H7 (cell line): ENCODE measurements around the gene RPS16. TPM values are rescaled to one million over a fixed set of nuclear protein-coding genes. Genes with fewer than 3 reads are reported as not detected.

Source experiments
- DNase-seq: peaks from one replicate; pipeline ENCODE4 v3.0.0; 2012
- H3K27me3 ChIP-seq: 2 replicates; pipeline ENCODE4 v1.6.0; 2011; ENCODE audit warnings: mild to moderate bottlenecking, low read length; ENCODE audit not compliant: control insufficient read depth, insufficient read depth
- H3K36me3 ChIP-seq: replicated peaks from 2 replicates; pipeline ENCODE4 v1.5.1; 2011; ENCODE audit warnings: low read length; ENCODE audit not compliant: control insufficient read depth, insufficient read depth
- H3K4me3 ChIP-seq: 2 replicates; pipeline ENCODE4 v1.5.1; 2011; ENCODE audit warnings: low read depth, mild to moderate bottlenecking, control low read depth, low read length, moderate library complexity; ENCODE audit not compliant: insufficient read depth
- total RNA-seq: library from RNA; depleted of rRNA; stranded (reverse); fragments of >200 nt; shearing (Covaris generic); gene quantifications from 2 replicates; pipeline ENCODE4 v1.2.3, GENCODE V29; 2014

RPS16 gene
- total RNA-seq, 1 experiment from 2014 or later, result 55.8 TPM

DNA sequence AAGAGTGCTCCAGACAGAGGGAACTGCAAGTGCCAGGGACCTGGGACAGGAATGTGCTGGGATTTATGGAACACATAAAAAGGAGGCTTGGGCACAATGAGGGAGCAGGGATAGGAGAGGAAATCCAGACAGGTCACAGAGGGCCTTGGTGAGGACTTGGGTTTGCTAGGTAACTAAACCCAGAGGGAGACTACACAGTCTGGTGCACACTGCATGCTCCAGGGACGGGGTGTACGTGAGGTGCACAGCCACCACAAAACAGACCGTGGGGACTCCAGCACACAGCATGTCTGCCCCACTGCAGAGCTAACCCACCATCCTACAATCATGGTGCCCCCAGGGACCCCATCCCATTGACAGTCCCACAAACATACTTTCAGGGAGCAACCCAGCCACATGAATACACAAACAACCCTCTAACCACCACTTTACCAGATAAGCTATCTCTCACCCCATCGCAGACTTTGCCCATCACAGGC lies 34.6 kb downstream of the RPS16 start:
- Histone ChIP-seq H3K36me3 (peaks cover 2% of the 10 kb centered on the region), H3K4me3 (no peak overlapping the region), H3K27me3 (no peaks in the 10 kb centered on the region)
- DNase-seq, result no peak

DNA sequence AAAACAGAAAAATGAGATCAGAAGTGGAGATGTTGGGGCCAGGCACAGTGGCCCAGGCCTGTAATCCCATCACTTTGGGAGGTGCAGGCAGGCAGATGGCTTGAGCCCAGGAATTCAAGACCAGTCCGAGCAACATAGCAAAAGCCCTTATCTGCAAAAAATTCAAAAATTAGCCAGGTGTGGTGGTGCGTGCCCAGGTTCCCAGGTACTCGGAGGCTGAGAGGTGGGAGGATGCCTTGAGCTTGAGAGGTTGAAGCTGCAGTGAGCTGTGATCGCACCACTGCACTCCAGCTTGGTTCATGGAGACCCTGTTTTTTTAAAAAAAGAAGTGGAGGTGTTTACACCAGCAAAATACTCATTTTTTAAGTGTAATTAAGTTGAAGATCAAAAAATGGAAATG lies 35.7 kb downstream of the RPS16 start:
- no peak for DNase-seq
- peaks cover 4% of the 10 kb centered on the region for H3K36me3 ChIP-seq
- no peaks in the 10 kb centered on the region for H3K27me3 ChIP-seq
- H3K4me3 ChIP-seq, result no peak overlapping the region

DNA sequence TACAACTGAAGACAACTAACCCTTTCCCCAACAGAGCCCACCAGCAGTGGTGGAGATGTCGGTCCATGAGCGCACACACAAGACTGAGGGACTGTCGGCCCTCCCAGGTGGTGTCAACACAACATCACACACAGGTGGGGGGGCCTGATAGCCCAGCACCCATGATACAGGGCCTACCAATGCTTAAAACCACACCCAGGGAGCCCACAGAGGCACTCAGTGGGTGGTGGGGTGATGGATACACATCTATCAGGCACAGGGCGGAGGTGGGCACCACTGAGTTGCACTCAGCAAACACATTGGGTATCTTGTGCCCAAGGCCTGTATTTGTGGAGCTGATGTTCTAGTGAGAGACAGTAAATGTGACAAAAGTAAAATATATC lies 36.1 kb downstream of the RPS16 start:
- Histone ChIP-seq H3K36me3 (peaks cover 4% of the 10 kb centered on the region), H3K4me3 (no peak overlapping the region), H3K27me3 (no peaks in the 10 kb centered on the region)
- DNase-seq, result no peak

DNA sequence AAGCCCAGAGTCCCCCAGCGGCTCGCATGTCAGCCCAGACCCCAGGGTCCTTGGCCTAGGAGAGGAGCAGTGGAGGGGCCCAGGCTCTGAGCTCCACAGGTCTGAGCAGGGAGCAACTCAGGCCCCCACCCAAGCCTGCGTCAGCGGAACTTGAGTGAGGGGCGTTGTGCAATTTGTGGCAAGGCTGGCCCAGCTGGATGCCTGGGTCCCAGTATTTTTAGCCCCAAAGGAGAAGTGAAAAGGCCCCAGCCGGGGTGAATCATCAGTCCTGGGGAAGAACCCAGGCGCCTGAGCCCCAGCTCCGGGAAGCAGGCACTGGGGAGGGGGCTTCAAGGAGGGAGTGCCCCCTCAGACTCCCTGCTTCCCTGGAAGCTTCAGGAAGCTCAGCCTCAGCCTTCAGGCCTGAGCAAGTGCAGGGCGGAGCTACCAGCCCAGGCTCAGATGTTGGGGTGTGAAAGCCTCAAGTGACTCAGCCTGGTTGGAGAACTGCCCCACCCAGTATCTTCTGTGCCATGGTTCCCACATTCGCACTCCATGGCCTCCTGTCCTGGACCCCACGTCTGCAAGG lies 37.4 kb downstream of the RPS16 start:
- no peak for DNase-seq
- Histone ChIP-seq H3K4me3 (no peak overlapping the region), H3K36me3 (peaks cover 11% of the 10 kb centered on the region), H3K27me3 (no peaks in the 10 kb centered on the region)

DNA sequence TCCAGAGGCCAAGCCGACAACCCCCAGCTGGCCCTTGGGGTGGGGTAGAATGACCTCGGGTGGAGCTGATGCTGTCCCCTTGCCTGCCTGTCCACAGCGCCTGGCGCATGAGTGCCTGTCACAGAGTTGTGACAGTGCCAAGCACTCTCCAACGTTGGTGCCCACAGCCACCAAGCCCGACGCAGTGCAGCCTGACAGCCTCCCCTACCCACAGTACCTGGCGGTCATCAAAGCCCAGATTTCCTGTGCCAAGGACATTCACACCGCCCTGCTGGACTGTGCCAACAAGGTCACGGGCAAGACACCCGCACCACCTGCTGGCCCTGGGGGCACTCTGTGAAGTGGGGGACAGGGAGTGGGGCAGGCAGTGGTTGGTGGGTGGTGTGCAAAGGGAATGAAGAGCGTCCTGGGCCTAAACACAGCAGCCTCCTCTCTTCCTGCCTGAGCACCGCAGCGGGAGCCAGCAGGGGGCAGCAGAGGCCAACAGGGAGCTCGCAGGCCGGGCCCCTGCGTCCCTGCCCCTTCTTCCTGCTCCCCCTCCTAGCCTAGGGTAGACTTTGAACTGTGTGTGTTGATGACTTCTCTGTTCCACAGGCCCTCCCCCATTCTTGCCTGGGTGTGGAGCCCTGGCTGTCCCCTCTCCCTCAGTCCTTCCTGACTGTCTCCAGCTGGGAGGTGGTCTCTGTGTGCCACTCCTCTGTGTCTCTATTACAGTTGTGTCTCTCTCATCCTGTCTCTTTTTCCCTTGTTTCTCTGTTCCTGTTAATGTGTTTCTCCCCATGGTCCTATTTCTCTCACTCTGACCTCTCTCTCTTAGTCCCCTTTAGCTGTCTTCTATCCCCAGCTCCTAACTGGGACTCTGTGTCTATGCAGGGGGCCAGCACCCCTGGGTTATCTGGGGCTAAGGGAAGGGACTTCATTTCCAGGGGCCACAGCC lies 38.1 kb downstream of the RPS16 start:
- DNase-seq, result peak; percentile 97
- H3K27me3 ChIP-seq, result no peaks in the 10 kb centered on the region
- H3K36me3 ChIP-seq, result peaks cover 12% of the 10 kb centered on the region
- H3K4me3 ChIP-seq, result no peak overlapping the region

DNA sequence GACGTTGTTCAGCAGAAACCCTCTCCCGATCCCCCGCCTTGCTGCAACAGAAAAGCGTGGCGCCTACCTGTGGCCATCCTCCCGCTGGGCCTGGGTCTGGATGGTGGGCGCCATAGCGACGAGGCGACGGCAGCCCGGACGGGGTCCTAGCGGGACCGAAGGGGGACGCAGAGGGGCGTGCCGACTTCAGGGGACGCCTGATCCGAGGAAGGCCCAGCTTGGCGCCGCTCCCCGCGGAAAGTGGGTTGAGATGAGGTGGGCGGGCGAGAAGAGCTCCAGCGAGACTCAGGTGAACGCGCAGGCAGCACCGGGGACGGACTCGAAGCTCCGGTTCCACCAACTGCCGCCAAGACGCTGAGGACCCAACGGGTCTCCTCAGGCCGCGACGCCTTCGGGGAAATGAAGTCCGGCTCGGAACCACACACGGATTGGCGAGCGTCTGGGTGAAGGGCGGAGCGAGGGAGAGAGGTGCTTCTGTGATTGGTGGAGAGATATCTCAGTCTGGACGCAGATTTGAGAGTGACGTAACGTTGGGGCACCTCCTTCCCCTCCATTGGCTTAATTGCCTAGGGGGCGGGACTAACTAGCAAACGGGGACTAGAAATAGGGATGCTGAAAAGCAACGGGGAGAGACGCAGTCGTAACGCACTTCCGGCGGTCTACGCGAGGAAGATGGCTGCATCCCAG lies 44.9 kb downstream of the RPS16 start, which contains the start of the genes MED29 and PAF1:
Gene MED29 (plus strand): TSS at position 628 of the 687 bp plus-strand sequence. CDS start 45 bp downstream, at position 673.
Gene PAF1 (minus strand): TSS at position 356 of the 687 bp plus-strand sequence. CDS start 242 bp downstream, at position 114.
- peak within 1 kb of the TSS; percentile 76 for H3K4me3 ChIP-seq

DNA sequence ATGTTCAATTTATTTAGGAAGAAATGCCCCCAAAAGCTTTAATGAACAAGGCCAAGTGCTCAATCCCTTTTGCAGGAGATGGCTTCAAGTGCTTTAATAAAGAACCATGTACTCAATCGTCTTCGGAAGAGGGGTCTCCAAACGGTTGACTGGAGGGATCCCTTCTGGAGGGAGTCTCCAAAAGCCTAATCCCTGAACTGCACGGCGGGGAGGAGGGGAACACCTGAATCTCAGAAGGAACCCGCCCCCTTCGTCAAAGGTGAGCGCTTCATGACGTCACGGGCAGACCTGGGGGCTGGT lies 45.3 kb downstream of the RPS16 start:
- no peaks in the 10 kb centered on the region for H3K27me3 ChIP-seq
- no peak for DNase-seq
- H3K36me3 ChIP-seq, result peaks cover 22% of the 10 kb centered on the region
- H3K4me3 ChIP-seq, result peak overlapping the region; percentile 76

More for the DNA sequence above, 44.9 kb downstream of the RPS16 start, which contains the start of the genes MED29 and PAF1:
- Histone ChIP-seq H3K36me3 (peaks cover 20% of the 10 kb centered on the region), H3K27me3 (no peaks in the 10 kb centered on the region)
- peak; percentile 99 for DNase-seq

DNA sequence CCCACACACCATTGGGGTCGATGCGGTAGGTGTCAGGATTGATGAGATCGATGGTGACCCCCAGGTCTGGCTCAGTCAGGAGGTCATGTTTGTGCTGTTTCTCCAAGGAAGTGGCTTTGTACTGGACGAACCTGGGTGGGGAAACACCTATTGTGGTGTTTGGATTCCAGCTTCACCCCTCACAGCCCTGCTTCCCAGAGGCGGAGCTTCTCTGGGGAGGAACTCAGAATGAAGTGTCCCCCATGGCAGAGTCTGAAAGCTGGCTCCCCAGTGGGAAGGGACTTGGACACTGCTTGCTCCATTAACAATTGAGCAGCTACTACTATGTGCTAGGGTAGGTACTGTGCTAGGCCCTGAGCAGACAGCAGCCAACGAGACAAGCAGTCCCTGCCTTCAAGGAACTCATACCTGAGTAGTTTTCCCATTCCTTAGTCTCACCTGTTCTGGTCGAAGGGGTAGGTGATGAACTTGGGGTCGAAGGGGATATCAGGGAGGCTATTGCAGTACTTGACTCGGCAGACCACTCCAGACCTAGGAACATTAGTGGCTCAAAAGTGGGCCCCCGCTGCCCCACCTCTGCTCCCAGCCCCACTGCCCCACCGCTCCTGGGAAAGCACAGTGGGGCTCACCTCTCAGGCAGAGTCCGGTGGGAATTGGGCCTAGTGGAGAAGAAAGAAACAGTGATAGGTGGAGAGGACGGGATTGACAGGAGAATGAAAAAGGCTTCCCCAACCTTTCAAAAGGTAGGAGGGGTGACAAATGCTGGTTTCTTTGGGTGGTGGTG lies 45.9 kb downstream of the RPS16 start:
- no peak for DNase-seq
- no peaks in the 10 kb centered on the region for H3K27me3 ChIP-seq
- peaks cover 21% of the 10 kb centered on the region for H3K36me3 ChIP-seq
- peak overlapping the region; percentile 76 for H3K4me3 ChIP-seq

DNA sequence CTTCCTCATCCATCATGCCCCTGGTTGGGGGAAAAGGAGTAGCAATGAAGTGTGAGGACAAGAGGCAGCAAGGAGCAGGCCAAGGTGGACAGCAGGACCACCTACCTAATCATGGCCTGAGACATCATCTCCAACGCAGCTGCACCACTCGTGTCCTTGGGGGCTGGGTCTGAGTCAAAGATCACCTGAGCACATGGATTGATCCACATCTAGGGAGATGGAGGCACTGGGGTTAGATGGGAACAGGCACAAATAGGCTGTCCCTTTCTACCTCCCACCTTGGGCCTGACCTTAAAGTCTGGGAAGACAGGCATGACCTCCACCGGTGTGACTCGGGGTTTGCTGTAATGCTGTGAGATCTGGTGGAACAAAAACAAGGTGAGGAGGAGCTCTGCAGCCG lies 47.1 kb downstream of the RPS16 start:
- H3K4me3 ChIP-seq, result no peak overlapping the region
- no peak for DNase-seq
- H3K36me3 ChIP-seq, result peaks cover 20% of the 10 kb centered on the region
- no peaks in the 10 kb centered on the region for H3K27me3 ChIP-seq

DNA sequence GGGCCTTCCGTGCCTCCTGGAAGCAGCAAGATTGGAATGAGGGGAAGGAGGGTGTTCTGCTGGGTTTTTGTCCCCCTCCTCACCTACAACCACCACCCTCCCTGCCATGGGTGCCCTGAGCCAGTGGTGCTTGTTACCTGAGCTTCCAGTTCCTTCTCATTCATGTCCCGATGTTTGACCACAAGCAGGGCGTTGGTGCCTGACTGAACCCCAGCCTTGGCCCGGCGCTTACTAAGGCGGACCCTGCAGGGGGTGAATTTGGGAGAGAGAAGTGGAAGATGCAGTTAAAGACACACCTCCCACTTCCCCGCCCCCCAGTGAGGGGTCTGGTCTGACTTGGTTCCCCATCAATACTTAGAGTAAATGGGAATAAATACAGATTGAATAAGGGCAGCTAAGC lies 49.2 kb downstream of the RPS16 start:
- peaks cover 29% of the 10 kb centered on the region for H3K36me3 ChIP-seq
- H3K4me3 ChIP-seq, result no peak overlapping the region
- no peaks in the 10 kb centered on the region for H3K27me3 ChIP-seq
- peak; percentile 36 for DNase-seq

DNA sequence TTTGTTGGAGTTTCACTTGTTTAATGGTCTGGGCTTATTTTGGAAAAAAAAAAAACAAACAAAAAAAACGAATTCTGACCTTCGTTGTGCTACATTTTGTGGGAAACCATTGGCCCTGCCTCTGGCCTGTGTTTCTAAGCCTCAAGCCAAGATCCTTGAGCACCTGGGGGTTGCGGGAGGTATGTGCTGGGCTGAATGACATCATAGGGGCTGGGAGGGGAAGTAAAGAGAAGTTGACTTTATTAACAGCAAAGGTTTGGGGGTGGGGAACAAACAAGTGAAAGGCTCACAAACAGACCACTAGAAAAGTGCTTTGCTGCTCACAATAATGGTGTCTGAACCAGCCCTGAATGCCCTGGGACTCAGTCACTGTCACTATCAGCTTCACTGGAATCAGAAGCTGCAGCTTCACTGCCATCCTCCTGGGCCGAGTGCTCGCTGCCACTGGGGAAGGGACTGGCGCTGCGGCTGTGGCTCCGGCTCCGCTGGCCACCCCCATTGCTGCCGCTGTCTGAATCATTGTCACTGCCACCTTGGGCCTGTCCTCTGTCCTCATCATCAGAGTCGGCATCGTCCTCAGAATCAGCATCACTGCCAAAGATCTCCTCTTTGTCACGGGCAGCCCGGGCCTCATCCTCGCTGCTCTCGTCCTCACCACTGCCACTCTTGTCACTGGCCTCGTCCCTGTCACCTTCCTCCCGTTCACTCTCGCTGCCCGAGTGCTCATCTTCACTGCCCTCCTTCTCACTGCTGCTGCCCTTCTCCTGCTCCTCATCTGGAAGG lies 49.9 kb downstream of the RPS16 start:
- Histone ChIP-seq H3K36me3 (peaks cover 35% of the 10 kb centered on the region), H3K4me3 (no peak overlapping the region), H3K27me3 (no peaks in the 10 kb centered on the region)
- DNase-seq, result peak; percentile 55

DNA sequence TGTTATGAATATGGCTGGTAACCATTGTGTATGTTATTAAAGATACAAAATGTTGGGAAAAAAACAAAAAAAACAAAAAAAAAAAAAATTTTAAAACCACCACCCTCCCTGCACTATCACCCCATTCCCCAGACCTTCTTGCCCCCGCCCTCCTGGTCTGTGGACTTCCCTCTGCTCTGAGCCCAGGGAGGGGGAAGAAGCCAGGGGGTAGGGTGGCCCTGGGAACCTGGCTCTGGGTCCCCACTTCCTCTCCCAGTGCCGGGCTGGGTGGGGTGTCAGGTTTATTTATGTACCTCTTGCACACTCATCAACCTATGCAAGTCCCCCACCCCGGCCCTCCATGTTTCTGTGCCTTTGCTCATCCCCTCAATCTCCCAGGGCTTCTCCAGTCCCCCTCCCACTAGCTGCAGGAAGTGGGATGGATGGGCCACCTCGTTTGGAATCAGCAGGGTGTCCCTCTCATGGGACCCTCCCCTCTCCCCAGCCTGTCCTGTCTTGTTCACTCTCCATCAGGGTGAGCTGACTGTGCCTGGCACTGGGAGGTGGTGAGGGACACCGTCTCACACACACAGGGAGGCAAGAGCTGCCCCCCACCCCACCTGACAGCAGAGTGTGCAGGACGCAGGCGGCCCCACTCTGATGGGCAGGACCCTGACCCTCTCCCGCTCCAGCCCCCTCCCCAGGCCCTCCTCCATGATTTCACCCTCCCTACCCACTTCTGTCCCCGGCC lies 50.7 kb downstream of the RPS16 start:
- Histone ChIP-seq H3K27me3 (no peaks in the 10 kb centered on the region), H3K36me3 (peaks cover 40% of the 10 kb centered on the region), H3K4me3 (no peak overlapping the region)
- peak; percentile 76 for DNase-seq
